HEK293 (cell line): ENCODE data around the gene WWOX.

Experiments
- BCL6B ChIP-seq: fragments of 450-650 bp; formaldehyde crosslinking; IDR thresholded peaks from 2 replicates; pipeline ENCODE4 v1.5.1; 2017; ENCODE audit warnings: missing biosample characterization, missing genetic modification characterization
- HOXA7 ChIP-seq: sonication (generic); formaldehyde crosslinking; IDR thresholded peaks from 2 replicates; pipeline ENCODE4 v1.8.1; 2022; ENCODE audit warnings: missing genetic modification reagents, borderline replicate concordance
- MYNN ChIP-seq: fragments of 450-650 bp; formaldehyde crosslinking; IDR thresholded peaks from 2 replicates; pipeline ENCODE4 v1.5.1; 2016; ENCODE audit warnings: missing biosample characterization, missing genetic modification characterization, borderline replicate concordance
- OVOL3 ChIP-seq: fragments of 450-650 bp; formaldehyde crosslinking; IDR thresholded peaks from 2 replicates; pipeline ENCODE4 v1.5.1; 2016; ENCODE audit warnings: missing biosample characterization, missing genetic modification characterization
- PBX3 ChIP-seq: sonication (generic); formaldehyde crosslinking; IDR thresholded peaks from 2 replicates; pipeline ENCODE4 v1.8.1; 2022; ENCODE audit warnings: mild to moderate bottlenecking, moderate library complexity, missing genetic modification reagents
- PRDM1 ChIP-seq: fragments of 450-650 bp; formaldehyde crosslinking; IDR thresholded peaks from 2 replicates; pipeline ENCODE4; 2016; ENCODE audit warnings: missing biosample characterization, missing genetic modification characterization
- PRDM6 ChIP-seq: fragments of 450-650 bp; formaldehyde crosslinking; IDR thresholded peaks from 2 replicates; pipeline ENCODE4 v1.5.1; 2017; ENCODE audit warnings: missing biosample characterization, missing genetic modification characterization
- SCRT2 ChIP-seq: fragments of 450-650 bp; formaldehyde crosslinking; IDR thresholded peaks from 2 replicates; pipeline ENCODE4 v1.5.1; 2016; ENCODE audit warnings: missing biosample characterization, missing genetic modification characterization
- SP2 ChIP-seq: fragments of 450-650 bp; formaldehyde crosslinking; IDR thresholded peaks from 2 replicates; pipeline ENCODE4 v1.5.1; 2016; ENCODE audit warnings: missing biosample characterization, missing genetic modification characterization
- ZBTB21 ChIP-seq: fragments of 450-650 bp; formaldehyde crosslinking; IDR thresholded peaks from 2 replicates; pipeline ENCODE4 v1.5.1; 2017; ENCODE audit warnings: missing biosample characterization, missing genetic modification characterization
- ZBTB7A ChIP-seq: fragments of 450-650 bp; formaldehyde crosslinking; IDR thresholded peaks from 2 replicates; pipeline ENCODE4 v1.5.1; 2016; ENCODE audit warnings: low read depth, missing biosample characterization, missing genetic modification characterization
- ZFHX2 ChIP-seq: fragments of 450-650 bp; formaldehyde crosslinking; conservative IDR thresholded peaks from 2 replicates; pipeline ENCODE4 v1.5.1; 2016; ENCODE audit warnings: missing biosample characterization, missing genetic modification characterization
- ZFP69B ChIP-seq: fragments of 450-650 bp; formaldehyde crosslinking; IDR thresholded peaks from 2 replicates; pipeline ENCODE4 v1.5.1; 2016; ENCODE audit warnings: missing biosample characterization, missing genetic modification characterization
- ZNF157 ChIP-seq: fragments of 450-650 bp; formaldehyde crosslinking; IDR thresholded peaks from 2 replicates; pipeline ENCODE4 v1.5.1; 2016; ENCODE audit warnings: missing biosample characterization, missing genetic modification characterization
- ZNF169 ChIP-seq: fragments of 450-650 bp; formaldehyde crosslinking; IDR thresholded peaks from 2 replicates; pipeline ENCODE4 v1.5.1; 2016; ENCODE audit warnings: missing biosample characterization, missing genetic modification characterization
- ZNF2 ChIP-seq: fragments of 450-650 bp; formaldehyde crosslinking; IDR thresholded peaks from 2 replicates; pipeline ENCODE4 v1.5.1; 2016; ENCODE audit warnings: missing biosample characterization, missing genetic modification characterization
- ZNF202 ChIP-seq: fragments of 450-650 bp; formaldehyde crosslinking; IDR thresholded peaks from 2 replicates; pipeline ENCODE4 v1.5.1; 2016; ENCODE audit warnings: missing biosample characterization, missing genetic modification characterization, borderline replicate concordance
- ZNF211 ChIP-seq: fragments of 450-650 bp; formaldehyde crosslinking; IDR thresholded peaks from 2 replicates; pipeline ENCODE4 v1.5.1; 2016; ENCODE audit warnings: low read depth, missing biosample characterization, missing genetic modification characterization
- ZNF221 ChIP-seq: fragments of 450-650 bp; formaldehyde crosslinking; IDR thresholded peaks from 2 replicates; pipeline ENCODE4 v1.5.1; 2017; ENCODE audit warnings: missing biosample characterization, missing genetic modification characterization, borderline replicate concordance
- ZNF24 ChIP-seq: fragments of 450-650 bp; formaldehyde crosslinking; IDR thresholded peaks from 2 replicates; pipeline ENCODE4 v1.5.1; 2016; ENCODE audit warnings: missing biosample characterization, missing genetic modification characterization
- ZNF274 ChIP-seq, 2 experiments: fragments of 200-500 bp in 1 of 2; fragments of 450-650 bp in 1 of 2; sonication (Bioruptor generic) in 1 of 2; formaldehyde crosslinking in 1 of 2; IDR thresholded peaks; 2 replicates each; pipeline versions ENCODE4 v1.5.1 to v1.6.1; 2014 to 2016; ENCODE audit warnings: borderline replicate concordance in 1 of 2, inconsistent platforms in 1 of 2, low read length in 1 of 2, missing biosample characterization in 1 of 2, missing genetic modification characterization in 1 of 2
- ZNF350 ChIP-seq: fragments of 450-650 bp; formaldehyde crosslinking; IDR thresholded peaks from 2 replicates; pipeline ENCODE4 v1.5.0; 2017; ENCODE audit warnings: missing biosample characterization, mild to moderate bottlenecking, missing genetic modification characterization
- ZNF48 ChIP-seq: fragments of 450-650 bp; formaldehyde crosslinking; IDR thresholded peaks from 2 replicates; pipeline ENCODE4 v1.5.1; 2016; ENCODE audit warnings: missing biosample characterization, missing genetic modification characterization
- ZNF488 ChIP-seq: fragments of 450-650 bp; formaldehyde crosslinking; IDR thresholded peaks from 2 replicates; pipeline ENCODE4 v1.5.1; 2016; ENCODE audit warnings: missing biosample characterization, missing genetic modification characterization
- ZNF518A ChIP-seq: fragments of 450-650 bp; formaldehyde crosslinking; conservative IDR thresholded peaks from 2 replicates; pipeline ENCODE4 v1.5.1; 2016; ENCODE audit warnings: low read depth, missing biosample characterization, missing genetic modification characterization
- ZNF521 ChIP-seq: fragments of 450-650 bp; formaldehyde crosslinking; IDR thresholded peaks from 2 replicates; pipeline ENCODE4 v1.5.1; 2017; ENCODE audit warnings: missing biosample characterization, mild to moderate bottlenecking, missing genetic modification characterization
- ZNF571 ChIP-seq: fragments of 450-650 bp; formaldehyde crosslinking; IDR thresholded peaks from 2 replicates; pipeline ENCODE4 v1.5.0; 2017; ENCODE audit warnings: missing biosample characterization, missing genetic modification characterization
- ZNF654 ChIP-seq: fragments of 450-650 bp; formaldehyde crosslinking; IDR thresholded peaks from 2 replicates; pipeline ENCODE4 v1.5.1; 2016; ENCODE audit warnings: low read depth, missing biosample characterization, missing genetic modification characterization
- ZSCAN16 ChIP-seq: fragments of 450-650 bp; formaldehyde crosslinking; IDR thresholded peaks from 2 replicates; pipeline ENCODE4 v1.5.1; 2016; ENCODE audit warnings: missing biosample characterization, missing genetic modification characterization
- ZSCAN5A ChIP-seq: fragments of 450-650 bp; formaldehyde crosslinking; IDR thresholded peaks from 2 replicates; pipeline ENCODE4 v1.5.1; 2016; ENCODE audit warnings: missing biosample characterization, missing genetic modification characterization

The WWOX gene

GRCh38 chr16:79003026-79003609 lies 903.7 kb downstream of the WWOX start (continued):
- no peak for TF ChIP-seq BCL6B (tag by site-specific recombination)
- TF ChIP-seq ZNF521 (tag by site-specific recombination), result no peak
- TF ChIP-seq ZNF350, result no peak
- no peak for TF ChIP-seq ZNF571
- no peak for TF ChIP-seq ZBTB21 (tag by site-specific recombination)
- no peak for TF ChIP-seq PBX3 (CRISPR knock-in tag)
- no peak for TF ChIP-seq ZNF202 (tag by site-specific recombination)
- no peak for TF ChIP-seq SP2 (tag by site-specific recombination)
- no peak for TF ChIP-seq HOXA7
- no peak for TF ChIP-seq ZNF157
- TF ChIP-seq PRDM1 (tag by site-specific recombination), result no peak
- no peak for TF ChIP-seq SCRT2 (tag by site-specific recombination)
- TF ChIP-seq PRDM6 (tag by site-specific recombination), result peak; percentile 63
- TF ChIP-seq ZFP69B (tag by site-specific recombination), result no peak
- no peak for TF ChIP-seq ZNF221 (tag by site-specific recombination)
- no peak for TF ChIP-seq ZNF211 (tag by site-specific recombination)
- TF ChIP-seq ZSCAN16 (tag by site-specific recombination), result no peak
- TF ChIP-seq ZNF274 (IDR thresholded peaks at IDR 0.05; ENCODE audit: low read length), result no peak
- TF ChIP-seq ZNF274 (tag by site-specific recombination; IDR thresholded peaks at IDR 0.05; ENCODE audit: borderline replicate concordance), result no peak
- no peak for TF ChIP-seq ZBTB7A (tag by site-specific recombination)
- no peak for TF ChIP-seq ZNF518A (tag by site-specific recombination)
- TF ChIP-seq ZNF2 (tag by site-specific recombination), result no peak
- TF ChIP-seq ZNF48, result no peak
- no peak for TF ChIP-seq ZSCAN5A
- TF ChIP-seq ZNF24 (tag by site-specific recombination), result no peak
- no peak for TF ChIP-seq OVOL3 (tag by site-specific recombination)
- TF ChIP-seq ZNF654, result no peak
- no peak for TF ChIP-seq ZFHX2
- no peak for TF ChIP-seq ZNF169 (tag by site-specific recombination)
- no peak for TF ChIP-seq MYNN (tag by site-specific recombination)
- TF ChIP-seq ZNF488, result no peak
